ENCODE results near the gene OPN5. TPM values are rescaled to one million over a fixed set of nuclear protein-coding genes. Genes with fewer than 3 reads are reported as not detected.
"Not testable (repeated sequence)": the region's sequence is repeated elsewhere in the genome, so short reads cannot be mapped to it uniquely, and the experiment has no call there.

OPN5 gene
- total and polyA plus RNA-seq, 2 donors (not counting 3 experiments of a cell fraction or from before 2014, with no cell fraction given) = not detected

DNA sequence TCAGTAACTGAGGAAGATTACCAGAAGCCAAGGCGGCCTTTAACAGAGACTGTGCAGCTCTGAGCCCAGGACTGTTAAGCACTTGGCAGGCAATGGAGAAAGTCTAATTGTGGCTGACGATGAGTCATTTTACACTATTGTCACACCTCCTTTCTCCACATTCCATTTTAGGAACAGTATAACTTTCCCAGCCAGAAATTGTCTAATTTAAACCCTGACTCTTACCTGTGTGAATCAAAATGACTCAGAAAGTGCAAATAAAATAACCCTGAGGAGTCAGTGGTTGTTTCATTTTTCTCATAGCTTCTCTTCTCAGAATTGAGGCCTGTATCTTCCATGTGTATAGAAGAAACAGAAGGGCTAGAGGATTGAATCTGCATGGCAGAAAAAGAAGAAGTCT is 40.0 kb upstream of the OPN5 start:
- Histone ChIP-seq H2AFZ (ENCODE audit: low read depth, low read length) (no peak overlapping the region), H3K36me3 (ENCODE audit: control insufficient read depth in 2 of 2, extremely low read depth in 1 of 2, insufficient read depth in 2 of 2, low read length in 2 of 2) (no peaks in the 10 kb centered on the region), H3K4me1 (ENCODE audit: control insufficient read depth, extremely low read depth, insufficient read depth, low read length) (no peaks in the 10 kb centered on the region), H3K27ac (ENCODE audit: insufficient read depth, low read depth, low read length) (no peak overlapping the region), H3K27me3 (ENCODE audit: control insufficient read depth in 2 of 2, insufficient read depth in 2 of 2, low read length in 2 of 2) (no peaks in the 10 kb centered on the region), H3K9me3 (replicated peaks; ENCODE audit: control insufficient read depth, insufficient read depth, low read length) (no peaks in the 10 kb centered on the region), H3K9me1 (replicated peaks; ENCODE audit: control insufficient read depth, extremely low read depth, insufficient read depth, low read length) (no peaks in the 10 kb centered on the region), H3K79me2 (ENCODE audit: control insufficient read depth, insufficient read depth, low read length) (no peaks in the 10 kb centered on the region), H3K9ac (replicated peaks; ENCODE audit: extremely low read depth, insufficient read depth, low read length) (no peak overlapping the region), H3K4me2 (ENCODE audit: insufficient read depth, low read length) (no peak overlapping the region), H4K20me1 (replicated peaks; ENCODE audit: control insufficient read depth, extremely low read depth, insufficient read depth, low read length) (no peaks in the 10 kb centered on the region), H3K4me3 (replicated peaks in 1 of 3; ENCODE audit: insufficient read depth in 1 of 3, low read depth in 1 of 3, low read length in 3 of 3) (no peak overlapping the region)
- dilution Hi-C loops (cut with MboI; ENCODE audit: extremely low pct_ligation_motif_present, low sequenced_read_pairs) (no loop called here), intact Hi-C loops (cut with micrococcal nuclease) (no loop called here)
- ChIA-PET CTCF (interaction anchor here (0.8 kb wide), 1 partner anchor 111 kb away, joined by 3 read pairs; no protein-coding TSS in a partner anchor), POLR2A (no interaction called here)
- TF ChIP-seq FOS (IDR thresholded peaks at IDR 0.05; ENCODE audit: borderline replicate concordance, insufficient read depth, low read length) (no peak), GATA2 (IDR thresholded peaks at IDR 0.05; ENCODE audit: insufficient read depth, insufficient read length, low read depth, low read length) (no peak), JUN (IDR thresholded peaks at IDR 0.05; ENCODE audit: borderline replicate concordance, insufficient read depth, insufficient read length, low read depth) (peak; percentile 46)
- DNase-seq (ENCODE audit: low read depth, low spot score) = peak; percentile 8
- no TSS peak for BruUV-seq (replicated peaks)
- peak; percentile 80 for FAIRE-seq

DNA sequence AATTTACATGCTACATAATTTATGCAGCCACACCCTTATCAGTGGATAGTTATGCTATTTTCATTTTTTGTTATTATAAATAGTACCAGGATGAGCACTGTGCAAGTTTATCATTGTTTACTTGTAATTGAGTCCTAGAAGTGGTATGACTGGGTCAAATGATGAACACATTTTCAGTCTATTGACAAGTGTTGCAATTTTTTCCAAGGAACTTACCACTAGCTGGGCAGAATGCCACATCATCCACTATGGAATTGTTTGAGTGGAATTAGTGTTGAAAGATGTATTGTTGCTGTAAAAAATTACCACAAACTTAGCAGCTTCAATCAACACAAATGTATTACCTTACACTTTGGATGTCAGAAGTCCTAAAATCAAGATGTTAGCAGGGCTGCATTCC is 38.1 kb upstream of the OPN5 start:
- no peaks in the 10 kb centered on the region for H3K9me1 ChIP-seq (replicated peaks; ENCODE audit: control insufficient read depth, extremely low read depth, insufficient read depth, low read length)
- ChIA-PET POLR2A (no interaction called here), CTCF (no interaction called here)
- no peaks in the 10 kb centered on the region for H3K9me3 ChIP-seq (replicated peaks; ENCODE audit: control insufficient read depth, insufficient read depth, low read length)
- intact Hi-C loops (cut with micrococcal nuclease) = no loop called here
- no peak overlapping the region for H3K4me3 ChIP-seq (replicated peaks in 1 of 3; ENCODE audit: insufficient read depth in 1 of 3, low read depth in 1 of 3, low read length in 3 of 3)
- dilution Hi-C loops (cut with MboI; ENCODE audit: extremely low pct_ligation_motif_present, low sequenced_read_pairs) = no loop called here
- TF ChIP-seq GATA2 (IDR thresholded peaks at IDR 0.05; ENCODE audit: insufficient read depth, insufficient read length, low read depth, low read length) (no peak), MYC (IDR thresholded peaks at IDR 0.05; ENCODE audit: low read depth, low read length) (no peak), JUN (IDR thresholded peaks at IDR 0.05; ENCODE audit: borderline replicate concordance, insufficient read depth, insufficient read length, low read depth) (no peak), POLR2A (IDR thresholded peaks at IDR 0.05; ENCODE audit: low read depth, low read length) (no peak), FOS (IDR thresholded peaks at IDR 0.05; ENCODE audit: borderline replicate concordance, insufficient read depth, low read length) (no peak), POLR2AphosphoS5 (IDR thresholded peaks at IDR 0.05; ENCODE audit: insufficient read depth, low read depth, low read length) (no peak), EZH2 (IDR thresholded peaks at IDR 0.05; ENCODE audit: borderline replicate concordance, low read depth, low read length, severe bottlenecking) (no peak)
- TF ChIP-seq, protein P1, sequence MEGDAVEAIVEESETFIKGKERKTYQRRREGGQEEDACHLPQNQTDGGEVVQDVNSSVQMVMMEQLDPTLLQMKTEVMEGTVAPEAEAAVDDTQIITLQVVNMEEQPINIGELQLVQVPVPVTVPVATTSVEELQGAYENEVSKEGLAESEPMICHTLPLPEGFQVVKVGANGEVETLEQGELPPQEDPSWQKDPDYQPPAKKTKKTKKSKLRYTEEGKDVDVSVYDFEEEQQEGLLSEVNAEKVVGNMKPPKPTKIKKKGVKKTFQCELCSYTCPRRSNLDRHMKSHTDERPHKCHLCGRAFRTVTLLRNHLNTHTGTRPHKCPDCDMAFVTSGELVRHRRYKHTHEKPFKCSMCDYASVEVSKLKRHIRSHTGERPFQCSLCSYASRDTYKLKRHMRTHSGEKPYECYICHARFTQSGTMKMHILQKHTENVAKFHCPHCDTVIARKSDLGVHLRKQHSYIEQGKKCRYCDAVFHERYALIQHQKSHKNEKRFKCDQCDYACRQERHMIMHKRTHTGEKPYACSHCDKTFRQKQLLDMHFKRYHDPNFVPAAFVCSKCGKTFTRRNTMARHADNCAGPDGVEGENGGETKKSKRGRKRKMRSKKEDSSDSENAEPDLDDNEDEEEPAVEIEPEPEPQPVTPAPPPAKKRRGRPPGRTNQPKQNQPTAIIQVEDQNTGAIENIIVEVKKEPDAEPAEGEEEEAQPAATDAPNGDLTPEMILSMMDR (IDR thresholded peaks at IDR 0.05; ENCODE audit: extremely low read depth in 1 of 2, insufficient read depth in 1 of 2, low read depth in 1 of 2, low read length in 2 of 2) = no peak
- TF ChIP-seq, protein P2, sequence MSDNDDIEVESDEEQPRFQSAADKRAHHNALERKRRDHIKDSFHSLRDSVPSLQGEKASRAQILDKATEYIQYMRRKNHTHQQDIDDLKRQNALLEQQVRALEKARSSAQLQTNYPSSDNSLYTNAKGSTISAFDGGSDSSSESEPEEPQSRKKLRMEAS (IDR thresholded peaks at IDR 0.05; ENCODE audit: insufficient read depth, insufficient read length) = no peak
- no peaks in the 10 kb centered on the region for H3K79me2 ChIP-seq (ENCODE audit: control insufficient read depth, insufficient read depth, low read length)
- no peaks in the 10 kb centered on the region for H3K27me3 ChIP-seq (ENCODE audit: control insufficient read depth in 2 of 2, insufficient read depth in 2 of 2, low read length in 2 of 2)
- DNase-seq (ENCODE audit: low read depth, low spot score) (no peak), FAIRE-seq (no peak)
- no peak overlapping the region for H3K27ac ChIP-seq (ENCODE audit: insufficient read depth, low read depth, low read length)
- H4K20me1 ChIP-seq (replicated peaks; ENCODE audit: control insufficient read depth, extremely low read depth, insufficient read depth, low read length) = no peaks in the 10 kb centered on the region
- no peaks in the 10 kb centered on the region for H3K4me1 ChIP-seq (ENCODE audit: control insufficient read depth, extremely low read depth, insufficient read depth, low read length)
- no peak overlapping the region for H3K4me2 ChIP-seq (ENCODE audit: insufficient read depth, low read length)
- BruUV-seq (replicated peaks) = no TSS peak
- H2AFZ ChIP-seq (ENCODE audit: low read depth, low read length) = no peak overlapping the region
- H3K9ac ChIP-seq (replicated peaks; ENCODE audit: extremely low read depth, insufficient read depth, low read length) = no peak overlapping the region
- no peaks in the 10 kb centered on the region for H3K36me3 ChIP-seq (ENCODE audit: control insufficient read depth in 2 of 2, extremely low read depth in 1 of 2, insufficient read depth in 2 of 2, low read length in 2 of 2)

DNA sequence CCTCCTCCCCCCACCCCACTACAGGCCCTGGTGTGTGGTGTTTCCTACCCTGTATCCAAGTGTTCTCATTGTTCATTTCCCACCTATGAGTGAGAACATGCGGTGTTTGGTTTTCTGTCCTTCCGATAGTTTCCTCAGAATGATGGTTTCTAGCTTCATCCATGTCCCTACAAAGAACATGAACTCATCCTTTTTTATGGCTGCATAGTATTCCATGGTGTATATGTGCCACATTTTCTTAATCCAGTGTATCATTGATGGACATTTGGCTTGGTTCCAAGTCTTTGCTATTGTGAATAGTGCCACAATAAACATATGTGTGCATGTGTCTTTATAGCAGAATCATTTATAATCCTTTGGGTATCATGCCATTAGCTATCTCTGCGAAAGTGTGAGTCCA is 36.6 kb upstream of the OPN5 start:
- dilution Hi-C loops (cut with MboI; ENCODE audit: extremely low pct_ligation_motif_present, low sequenced_read_pairs); H2AFZ ChIP-seq (ENCODE audit: low read depth, low read length); H3K9me3 ChIP-seq (replicated peaks; ENCODE audit: control insufficient read depth, insufficient read depth, low read length); H3K36me3 ChIP-seq (ENCODE audit: control insufficient read depth in 2 of 2, extremely low read depth in 1 of 2, insufficient read depth in 2 of 2, low read length in 2 of 2); H3K4me1 ChIP-seq (ENCODE audit: control insufficient read depth, extremely low read depth, insufficient read depth, low read length); H3K27me3 ChIP-seq (ENCODE audit: control insufficient read depth in 2 of 2, insufficient read depth in 2 of 2, low read length in 2 of 2); DNase-seq (ENCODE audit: low read depth, low spot score); H3K27ac ChIP-seq (ENCODE audit: insufficient read depth, low read depth, low read length); H4K20me1 ChIP-seq (replicated peaks; ENCODE audit: control insufficient read depth, extremely low read depth, insufficient read depth, low read length); H3K9ac ChIP-seq (replicated peaks; ENCODE audit: extremely low read depth, insufficient read depth, low read length); intact Hi-C loops (cut with micrococcal nuclease); FAIRE-seq; H3K4me2 ChIP-seq (ENCODE audit: insufficient read depth, low read length); CTCF ChIA-PET; BruUV-seq (replicated peaks); POLR2A ChIA-PET; H3K4me3 ChIP-seq (replicated peaks in 1 of 3; ENCODE audit: insufficient read depth in 1 of 3, low read depth in 1 of 3, low read length in 3 of 3); H3K9me1 ChIP-seq (replicated peaks; ENCODE audit: control insufficient read depth, extremely low read depth, insufficient read depth, low read length); H3K79me2 ChIP-seq (ENCODE audit: control insufficient read depth, insufficient read depth, low read length): not testable (repeated sequence)

Data from endothelial cell of umbilical vein (primary cell).